CD4-positive, alpha-beta T cell treated with Interferon gamma for 1 hour (primary cell): ENCODE measurements around the gene LRWD1.
"Not testable (repeated sequence)": the region's sequence is repeated elsewhere in the genome, so short reads cannot be mapped to it uniquely, and the experiment has no call there.

Experiments
- DNase-seq: peaks from one replicate; pipeline ENCODE4 v3.0.0-alpha.2; 2020

Gene LRWD1

DNA sequence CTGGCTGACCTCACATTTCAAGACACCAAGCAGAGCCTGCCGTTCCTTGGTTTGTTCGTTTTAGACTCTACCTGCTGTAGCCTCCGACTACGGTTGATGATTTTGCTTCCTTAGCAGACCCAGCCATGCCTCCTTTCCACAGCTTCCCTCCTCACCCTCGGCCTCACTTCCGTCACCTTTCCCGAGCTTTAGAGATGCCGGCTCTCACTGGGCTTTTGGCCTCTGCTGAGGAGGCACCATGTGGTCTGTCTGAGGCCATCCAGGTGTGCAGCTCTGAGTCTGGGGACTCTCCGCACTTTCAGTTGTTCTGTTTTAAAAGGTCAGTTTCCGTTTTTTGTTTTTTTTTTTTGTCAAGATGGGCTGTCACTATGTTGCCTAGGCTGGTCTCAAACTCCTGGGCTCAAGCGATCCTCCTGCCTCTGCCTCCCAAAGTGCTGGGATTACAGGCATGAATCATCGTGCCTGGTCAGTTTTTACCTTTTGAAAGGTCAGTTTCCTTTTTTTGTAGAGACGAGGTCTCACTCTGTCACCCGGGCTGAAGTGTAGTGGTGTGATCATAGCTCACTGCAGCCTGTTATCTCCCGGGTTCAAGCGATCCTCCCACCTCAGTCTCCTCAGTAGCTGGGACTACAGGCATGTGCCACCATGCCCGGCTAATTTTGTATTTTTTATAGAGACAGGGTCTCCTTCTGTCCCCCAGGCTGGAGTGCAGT is 19.7 kb upstream of the LRWD1 start:
- DNase-seq: no peak

GRCh38 chr7:102445674-102446071 is 19.1 kb upstream of the LRWD1 start:
- no peak for DNase-seq

DNA sequence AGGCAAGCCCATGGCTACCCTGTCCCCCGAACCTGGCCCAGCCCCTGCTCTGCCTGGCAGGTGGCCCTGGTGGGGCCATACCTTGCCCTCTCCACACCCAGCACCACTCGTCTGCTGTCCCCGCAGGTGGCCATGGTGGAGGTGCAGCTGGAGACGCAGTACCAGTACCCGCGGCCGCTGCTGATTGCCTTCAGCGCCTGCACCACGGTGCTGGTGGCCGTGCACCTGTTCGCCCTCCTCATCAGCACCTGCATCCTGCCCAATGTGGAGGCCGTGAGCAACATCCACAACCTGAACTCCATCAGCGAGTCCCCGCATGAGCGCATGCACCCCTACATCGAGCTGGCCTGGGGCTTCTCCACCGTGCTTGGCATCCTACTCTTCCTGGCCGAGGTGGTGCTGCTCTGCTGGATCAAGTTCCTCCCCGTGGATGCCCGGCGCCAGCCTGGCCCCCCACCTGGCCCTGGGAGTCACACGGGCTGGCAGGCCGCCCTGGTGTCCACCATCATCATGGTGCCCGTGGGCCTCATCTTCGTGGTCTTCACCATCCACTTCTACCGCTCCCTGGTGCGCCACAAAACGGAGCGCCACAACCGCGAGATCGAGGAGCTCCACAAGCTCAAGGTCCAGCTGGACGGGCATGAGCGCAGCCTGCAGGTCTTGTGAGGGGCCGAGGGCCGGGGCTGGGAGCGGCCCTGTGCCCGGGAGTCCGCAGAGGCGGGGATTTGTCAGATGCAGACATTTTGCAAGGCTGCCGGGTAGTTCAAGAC is 18.2 kb upstream of the LRWD1 start:
- no peak for DNase-seq

- no peak for DNase-seq
These were observed 17.5 kb upstream of the LRWD1 start for GRCh38 chr7:102447311-102447710.

GRCh38 chr7:102449136-102449535 is 15.6 kb upstream of the LRWD1 start:
- DNase-seq: no peak

- DNase-seq: peak; percentile 58
These were observed 14.5 kb upstream of the LRWD1 start for GRCh38 chr7:102450242-102450641.

GRCh38 chr7:102451371-102452054 is 13.3 kb upstream of the LRWD1 start:
- DNase-seq: no peak

GRCh38 chr7:102452451-102452850 is 12.3 kb upstream of the LRWD1 start:
- no peak for DNase-seq

DNA sequence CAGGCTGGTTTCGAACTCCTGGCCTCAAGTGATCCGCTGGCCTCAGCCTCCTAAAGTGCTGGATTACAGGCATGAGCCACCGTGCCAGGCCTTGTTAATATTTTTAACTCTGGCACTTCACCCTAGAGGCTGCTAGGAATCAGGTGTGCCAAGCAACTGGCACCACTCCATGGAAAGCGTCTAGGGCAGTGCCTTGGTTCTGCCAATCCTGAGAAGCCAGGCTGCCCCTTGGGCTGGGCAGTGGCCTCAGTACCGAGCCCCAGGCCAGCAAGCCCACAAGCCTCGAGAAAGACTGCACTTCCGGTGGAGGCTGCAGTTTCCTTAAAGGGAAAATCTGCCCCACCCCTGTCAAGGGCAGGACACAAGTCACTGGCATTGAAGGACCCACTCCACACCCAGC is 11.5 kb upstream of the LRWD1 start:
- DNase-seq: no peak

GRCh38 chr7:102454468-102454867 is 10.3 kb upstream of the LRWD1 start:
- DNase-seq: no peak

GRCh38 chr7:102454932-102455331 is 9.9 kb upstream of the LRWD1 start:
- not testable (repeated sequence) for DNase-seq

- no peak for DNase-seq
These were observed 9.2 kb upstream of the LRWD1 start for GRCh38 chr7:102455596-102455995.

- no peak for DNase-seq
These were observed 8.5 kb upstream of the LRWD1 start for GRCh38 chr7:102456327-102456726.

- DNase-seq: no peak
These were observed 7.3 kb upstream of the LRWD1 start for GRCh38 chr7:102457352-102457924.

GRCh38 chr7:102459221-102459844 is 5.5 kb upstream of the LRWD1 start:
- no peak for DNase-seq

DNA sequence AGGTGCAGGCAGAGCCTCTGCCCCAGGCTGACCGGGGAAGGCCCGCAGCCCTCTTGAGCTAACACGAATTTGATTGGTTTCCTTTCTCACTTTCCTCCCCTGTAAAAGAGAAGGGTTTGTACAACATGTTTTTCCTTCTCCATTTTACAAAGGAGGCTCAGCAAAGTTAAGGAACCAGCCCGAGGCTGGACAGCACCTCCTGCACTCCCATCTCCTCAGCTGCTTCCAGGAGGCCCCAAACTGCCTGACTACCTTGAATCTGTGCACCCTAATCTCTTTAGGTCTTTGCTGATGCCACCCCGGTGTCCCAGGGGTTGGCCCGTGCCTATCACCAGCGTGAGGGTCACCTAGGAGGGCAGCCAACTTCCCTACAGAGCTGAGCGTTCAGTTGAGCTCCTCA is 4.3 kb upstream of the LRWD1 start:
- DNase-seq: no peak

DNA sequence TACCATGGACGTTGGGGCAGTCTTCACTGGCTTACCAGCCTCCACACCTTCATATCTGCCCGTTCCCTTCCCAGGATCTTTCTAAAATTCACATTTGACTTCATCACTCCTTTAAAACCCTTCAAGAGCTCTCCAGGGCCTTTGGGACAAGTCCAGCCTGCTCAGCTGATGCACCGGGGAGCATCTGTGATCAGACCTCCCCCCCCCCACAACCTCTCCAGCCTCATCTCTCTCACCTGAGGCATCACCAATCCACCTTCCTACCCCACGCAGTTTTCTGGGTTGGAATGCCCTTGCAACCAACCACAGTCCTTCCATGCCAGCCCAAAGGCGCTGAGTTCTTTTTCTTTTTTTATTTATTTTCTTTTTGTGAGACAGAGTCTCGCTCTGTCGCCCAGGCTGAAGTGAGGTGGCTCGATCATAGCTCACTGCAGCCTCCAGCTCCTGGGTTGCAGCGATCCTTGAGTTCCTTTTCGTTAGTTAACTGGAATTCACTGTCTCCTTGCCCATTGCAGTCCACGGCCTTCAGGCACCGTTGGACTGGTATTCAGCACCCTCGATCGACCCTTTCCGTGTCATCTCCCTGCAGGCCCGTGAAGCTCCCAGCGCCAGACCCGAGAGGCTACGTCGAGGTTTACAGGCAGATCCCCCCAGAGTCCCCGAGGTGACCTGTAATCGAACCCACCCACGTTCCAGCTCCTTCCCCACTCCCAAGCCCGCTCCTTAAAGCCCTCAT is 775 bp upstream of the LRWD1 start:
- no peak for DNase-seq

- no peak for DNase-seq
These were observed 1.3 kb downstream of the LRWD1 start for GRCh38 chr7:102466097-102466496.

DNA sequence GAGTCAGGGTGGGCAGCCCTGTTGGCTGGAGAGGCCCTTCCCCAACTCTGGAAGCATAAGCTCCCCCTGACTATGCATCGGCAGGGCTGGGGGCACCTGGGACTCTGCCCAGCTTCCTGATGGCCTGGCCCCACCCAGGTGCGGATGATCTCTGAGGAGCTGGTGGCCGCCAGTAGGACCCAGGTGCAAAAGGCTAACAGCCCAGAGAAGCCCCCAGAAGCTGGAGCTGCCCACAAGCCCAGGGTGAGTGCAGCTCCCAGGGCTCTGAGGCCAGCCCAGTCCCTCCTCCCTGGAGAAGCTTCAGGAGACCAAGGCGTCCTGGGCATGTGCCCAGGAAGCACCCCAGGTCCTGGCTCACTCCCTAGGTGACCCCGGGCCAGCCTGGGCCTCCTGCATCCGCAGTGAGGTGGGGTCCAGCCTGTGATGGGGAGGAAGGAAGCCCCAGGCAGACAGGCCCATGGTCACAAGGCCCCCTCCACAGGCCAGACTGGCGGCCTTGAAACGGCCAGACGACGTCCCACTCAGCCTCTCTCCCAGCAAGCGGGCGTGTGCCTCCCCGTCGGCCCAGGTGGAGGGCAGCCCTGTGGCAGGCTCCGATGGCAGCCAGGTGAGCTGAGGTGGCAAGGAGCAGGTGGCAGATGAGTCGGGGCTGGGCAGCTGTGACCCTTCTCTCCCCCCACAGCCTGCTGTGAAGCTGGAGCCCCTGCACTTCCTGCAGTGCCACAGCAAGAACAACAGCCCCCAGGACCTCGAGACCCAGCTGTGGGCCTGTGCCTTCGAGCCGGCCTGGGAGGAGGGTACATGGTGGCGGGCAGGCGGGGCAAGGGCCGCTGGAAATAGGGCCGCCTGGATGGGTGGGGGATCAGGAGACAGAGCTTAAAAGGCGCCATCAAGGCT is 3.0 kb downstream of the LRWD1 start:
- DNase-seq: no peak

- DNase-seq: no peak
These were observed 3.9 kb downstream of the LRWD1 start for GRCh38 chr7:102468478-102469350.
